Left cardiac atrium (tissue), 4 donors: ENCODE results near the gene SUMF1. TPM values are rescaled to one million over a fixed set of nuclear protein-coding genes. Genes with fewer than 3 reads are reported as not detected.
A peak's percentile ranks its signal among the peaks of the same experiment; 100 is the strongest.
"Not testable (repeated sequence)": the region's sequence is repeated elsewhere in the genome, so short reads cannot be mapped to it uniquely, and the experiment has no call there.

ENCODE experiments used
- ATAC-seq, 2 donors: fragments of 200-7000 bp; cut with Tn5 transposase; one replicate each; pipeline ENCODE4 v1.9.1; 2020; ENCODE audit warnings: mild to moderate bottlenecking in 2 of 2, moderate library complexity in 2 of 2
- DNase-seq: peaks from one replicate; pipeline ENCODE4 v3.0.0-alpha.2; 2020
- intact Hi-C, 2 donors: fragments of 100-400 bp; cut with DNase I; formaldehyde crosslinking; loops; one replicate each; pipeline versions ENCODE4 v1.14.1 to v1.15.1; 2022 to 2023
- total RNA-seq, 2 donors: library from RNA; stranded (reverse); fragmentation: NEBNext Ultra II Directional; extraction: Animal tissue kit (Norgen Biotek cat#: 25700); gene quantifications; one replicate each; pipeline ENCODE4 v1.2.1, GENCODE V29; 2021
- donor health status: DM: no; HTN: yes; CAD: no.
- donor health status: DM: no; HTN: yes; CAD: no; lungs with severe emphysema.
- donor health status: DM: yes; HTN: yes; CAD: no.
- donor health status: Dilated cardiomyopathy.

SUMF1 gene
- total RNA-seq, 2 donors from 2014 or later, result 12.0 to 13.0 TPM

DNA sequence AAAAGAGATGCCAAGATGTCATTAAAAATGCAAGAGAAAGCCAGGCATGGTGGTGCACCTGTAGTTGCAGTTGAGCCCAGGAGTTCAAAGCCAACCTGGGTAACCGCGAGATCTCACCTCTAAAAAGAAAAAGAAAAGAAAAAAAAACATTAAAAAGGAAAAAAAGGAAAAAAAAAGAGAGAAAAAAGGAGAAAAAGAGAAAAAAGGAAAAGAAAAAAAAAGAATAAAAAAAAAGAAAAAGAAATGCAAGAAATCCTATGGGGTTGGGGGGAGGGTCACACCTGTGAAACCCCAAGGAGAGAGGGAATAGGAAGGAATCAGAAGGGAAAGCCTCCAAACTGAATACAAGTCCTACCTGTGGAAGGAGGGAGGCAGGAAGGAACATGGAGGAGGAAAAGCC is 5.2 kb upstream of the SUMF1 start:
- no peak for DNase-seq
- intact Hi-C loops, result no loop called here
- no peak for ATAC-seq

DNA sequence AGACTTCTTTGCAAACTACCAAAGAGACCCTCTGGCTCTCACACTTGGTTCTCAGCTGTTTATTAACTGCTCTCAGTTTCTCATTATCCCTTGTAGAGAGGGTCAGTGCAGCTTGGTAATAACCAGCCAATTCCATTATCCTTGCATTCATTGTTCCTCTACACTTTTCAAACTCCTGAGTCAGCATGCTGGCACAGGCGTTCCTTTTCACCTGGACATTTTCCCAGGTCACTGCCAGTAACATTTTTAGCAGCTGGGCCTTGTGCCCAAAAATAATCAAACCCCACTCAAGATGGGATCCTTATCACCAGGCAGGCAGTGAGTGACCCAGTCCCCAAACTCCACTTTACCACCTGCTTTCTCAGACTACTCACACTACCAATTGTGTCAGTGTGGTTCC is 4.8 kb upstream of the SUMF1 start:
- intact Hi-C loops, result no loop called here
- DNase-seq (no peak), ATAC-seq (no peak)

DNA sequence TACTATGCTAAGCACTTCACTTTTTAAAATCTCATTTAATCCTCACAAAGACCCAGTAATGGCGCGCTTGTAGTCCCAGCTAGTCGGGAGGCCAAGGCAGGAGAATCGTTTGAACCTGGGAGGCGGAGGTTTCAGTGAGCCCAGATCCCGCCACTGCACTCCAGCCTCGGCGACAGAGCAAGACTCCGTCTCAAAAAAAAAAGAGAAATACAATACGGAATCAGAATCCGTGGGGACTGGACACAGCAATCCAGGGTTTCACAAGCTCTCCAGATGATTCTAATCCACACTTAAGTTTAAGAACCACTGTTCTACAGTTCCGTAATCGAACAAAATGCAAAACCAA is 426 bp upstream of the SUMF1 start:
- intact Hi-C loops, result loop anchor here in 1 of 2 donors (10.0 kb wide), 1 partner anchor 167 kb away; no protein-coding TSS in a partner anchor
- DNase-seq (no peak), ATAC-seq (no peak)

DNA sequence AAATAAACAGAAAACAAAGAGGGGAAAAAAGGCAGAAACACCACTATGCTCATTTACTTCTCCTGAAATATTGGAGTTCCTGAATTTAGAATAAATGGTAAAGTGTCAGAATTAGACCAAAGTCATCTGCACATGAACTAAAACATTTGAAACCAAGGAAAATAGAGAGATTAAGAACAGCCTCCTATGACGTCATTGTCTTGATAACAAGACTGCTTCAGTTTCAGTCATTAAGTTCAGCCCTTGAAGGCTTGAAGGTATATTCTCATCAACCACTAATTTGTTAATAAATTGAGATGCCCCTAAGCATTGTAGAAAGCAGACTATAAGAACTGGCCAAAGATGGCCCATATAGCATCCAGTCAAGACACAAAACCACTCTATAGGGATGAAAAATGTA is 2.5 kb downstream of the SUMF1 start:
- intact Hi-C loops, result loop anchor here in 1 of 2 donors (10.0 kb wide), 1 partner anchor 170 kb away; no protein-coding TSS in a partner anchor
- ATAC-seq (no peak), DNase-seq (no peak)

DNA sequence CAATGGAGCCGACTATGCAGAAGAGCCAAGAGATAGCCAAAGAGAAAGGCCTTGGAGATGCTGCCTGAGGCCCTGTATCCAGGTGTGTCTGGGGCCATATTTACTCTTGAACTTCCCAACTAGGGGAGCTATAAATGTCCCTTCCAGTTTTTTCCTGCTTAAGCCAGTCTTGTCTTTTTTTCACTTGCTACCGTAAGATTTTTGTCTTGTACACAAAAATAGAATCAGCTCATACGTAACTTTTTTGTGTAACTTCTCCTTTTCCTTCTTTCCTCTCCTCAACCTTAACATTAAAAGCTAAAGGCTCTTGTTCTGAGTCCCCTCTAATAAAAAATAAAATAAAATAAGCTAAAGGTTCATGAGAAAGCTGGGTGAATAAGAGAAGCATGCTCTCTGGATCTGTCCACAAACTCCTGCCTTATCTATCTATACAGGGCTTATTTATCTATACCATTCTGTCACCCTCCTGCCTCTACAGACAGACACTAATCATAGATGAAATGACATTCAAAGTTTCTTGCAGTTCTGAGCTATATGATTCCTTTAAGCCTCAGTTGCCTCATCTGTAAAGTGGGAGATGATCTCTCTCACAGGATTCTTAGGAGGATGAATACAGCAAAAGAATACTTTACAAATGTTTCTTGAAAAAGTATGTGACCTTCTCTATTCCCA is 4.6 kb downstream of the SUMF1 start:
- intact Hi-C loops, result loop anchor here in 1 of 2 donors (10.0 kb wide), 1 partner anchor 172 kb away; no protein-coding TSS in a partner anchor
- DNase-seq (no peak), ATAC-seq (no peak)

DNA sequence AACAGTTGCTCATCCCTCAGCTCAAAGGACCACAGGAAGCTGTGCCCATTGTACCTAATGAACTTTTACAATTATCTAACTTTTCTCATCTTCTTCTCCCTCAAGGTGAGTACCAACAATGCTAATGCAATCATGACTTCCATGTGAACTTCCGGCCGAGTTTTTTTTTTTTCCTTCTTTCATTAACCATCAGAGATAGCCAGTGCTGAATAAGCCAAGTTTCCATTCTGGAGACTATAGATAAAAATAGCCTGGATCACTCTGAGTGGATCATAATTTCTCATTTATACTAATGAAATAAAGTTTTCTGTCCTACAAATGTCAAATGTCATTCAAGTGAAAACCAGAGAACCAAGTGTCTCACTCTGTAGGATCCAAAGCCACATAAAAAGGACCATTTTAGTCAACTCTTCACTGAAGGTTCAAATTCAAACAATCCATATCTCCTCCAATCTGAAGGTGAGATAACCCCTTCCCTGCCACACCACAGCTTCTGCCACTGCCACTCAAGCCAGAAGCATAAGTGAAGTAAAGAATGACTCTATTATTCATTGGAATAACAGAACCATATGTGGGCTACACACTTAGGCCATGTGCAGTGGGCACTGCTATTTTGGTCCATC is 5.5 kb downstream of the SUMF1 start:
- intact Hi-C loops, result loop anchor here in 1 of 2 donors (10.0 kb wide), 1 partner anchor 173 kb away; no protein-coding TSS in a partner anchor
- ATAC-seq, result no peak

DNA sequence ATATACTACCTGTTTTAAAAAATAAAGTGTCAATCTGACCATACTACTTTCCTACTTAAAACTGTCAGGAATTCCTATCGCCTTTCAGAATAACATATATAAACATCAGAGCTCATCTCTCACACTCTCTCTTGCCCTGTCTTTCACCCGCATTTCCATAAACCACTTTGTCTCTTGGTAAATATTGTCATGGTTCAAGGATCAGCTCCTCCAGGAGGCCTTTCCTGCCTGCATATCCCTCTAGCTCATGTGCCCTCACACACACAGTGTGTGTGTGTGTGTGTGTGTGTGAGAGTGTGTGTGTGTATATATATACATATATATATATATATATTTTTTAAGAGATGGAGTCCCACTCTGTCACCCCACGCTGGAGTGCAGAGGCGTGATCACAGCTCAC is 6.7 kb downstream of the SUMF1 start:
- ATAC-seq (no peak), DNase-seq (no peak)
- intact Hi-C loops, result loop anchor here in 1 of 2 donors (10.0 kb wide), 1 partner anchor 174 kb away; no protein-coding TSS in a partner anchor

More for the DNA sequence above, 5.5 kb downstream of the SUMF1 start:
- DNase-seq, result no peak

DNA sequence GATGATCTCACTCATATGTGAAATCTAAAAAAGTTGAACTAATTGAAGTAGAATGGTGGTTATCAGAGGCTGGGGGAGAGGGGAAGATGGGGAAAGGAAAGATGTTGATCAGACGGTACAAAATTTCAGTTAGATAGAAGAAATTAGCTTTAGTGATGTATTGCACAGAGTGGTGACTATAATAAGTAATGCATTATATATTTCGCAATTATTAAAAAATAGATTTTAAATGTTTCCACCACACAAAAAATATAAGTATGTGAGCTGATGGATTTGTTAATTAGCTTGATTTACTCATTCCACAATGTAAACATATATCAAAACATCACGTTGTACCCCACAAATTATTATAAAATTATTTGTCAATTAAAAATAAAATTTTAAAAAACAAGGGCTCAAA is 8.1 kb downstream of the SUMF1 start:
- ATAC-seq (no peak), DNase-seq (no peak)
- intact Hi-C loops, result no loop called here

DNA sequence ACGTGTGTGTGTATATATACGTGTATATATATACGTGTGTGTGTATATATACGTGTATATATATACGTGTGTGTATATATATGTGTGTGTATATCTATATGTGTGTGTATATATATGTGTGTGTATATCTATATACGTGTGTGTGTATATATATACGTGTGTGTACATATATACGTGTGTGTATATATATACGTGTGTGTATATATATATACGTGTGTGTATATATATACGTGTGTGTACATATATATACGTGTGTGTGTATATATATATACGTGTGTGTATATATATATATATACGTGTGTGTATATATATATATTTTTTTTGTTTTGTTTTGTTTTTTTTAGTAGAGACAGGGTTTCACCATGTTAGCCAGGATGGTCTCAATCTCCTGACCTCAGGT is 10.3 kb downstream of the SUMF1 start:
- DNase-seq, ATAC-seq, intact Hi-C loops: not testable (repeated sequence)

DNA sequence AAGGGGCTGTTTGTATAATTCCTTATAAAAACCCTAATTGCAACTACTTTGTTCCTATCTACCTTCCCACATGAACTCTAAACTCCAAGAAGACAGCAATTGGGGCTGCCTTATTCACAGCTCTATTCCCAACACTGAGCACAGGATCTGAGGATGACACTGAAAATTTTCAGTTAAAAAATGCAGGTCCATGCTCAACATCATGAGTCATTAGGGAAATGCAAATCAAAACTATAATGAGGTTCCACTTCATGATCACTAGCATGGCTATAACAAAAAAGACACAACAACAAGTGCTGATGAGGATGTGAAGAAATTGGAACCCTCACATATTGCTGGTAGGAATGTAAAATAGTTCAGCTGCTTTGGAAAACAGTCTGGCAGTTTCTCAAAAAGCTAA is 12.9 kb downstream of the SUMF1 start:
- DNase-seq (no peak), ATAC-seq (no peak)
- intact Hi-C loops, result no loop called here

DNA sequence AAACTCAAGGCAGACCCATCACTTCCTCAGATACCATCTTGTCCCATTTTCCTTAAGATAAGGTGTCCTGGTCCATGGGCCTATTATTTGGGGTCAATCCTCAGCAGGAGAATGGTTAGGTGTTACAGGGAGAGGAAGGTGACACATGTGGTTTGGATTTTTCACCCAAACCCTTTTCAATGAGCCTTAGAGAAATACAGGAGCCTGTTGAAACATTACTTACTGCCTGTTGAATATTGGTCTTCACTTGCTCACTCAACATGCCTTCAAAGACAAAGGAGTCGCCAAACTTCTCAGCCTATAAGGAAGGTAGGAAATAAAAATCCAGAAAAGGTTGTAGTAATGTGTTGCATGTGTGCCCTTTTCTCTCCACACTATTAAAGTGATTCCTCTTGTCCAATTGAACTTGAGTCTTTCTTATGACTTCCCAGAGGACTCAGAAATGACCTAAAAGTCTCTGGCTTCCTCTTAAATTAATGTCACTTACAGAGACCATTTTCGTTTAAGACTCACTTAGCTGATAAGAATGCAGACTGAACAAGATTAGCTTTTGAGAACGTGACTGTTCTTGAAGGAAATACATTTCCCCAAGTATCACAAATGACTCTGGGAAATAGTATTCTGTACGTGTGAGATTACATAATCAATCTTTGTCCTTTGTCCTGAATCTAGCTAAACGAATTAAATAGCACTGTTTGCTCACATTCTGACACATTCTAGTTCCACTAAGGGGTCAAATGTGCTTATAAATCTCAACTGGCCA is 17.8 kb downstream of the SUMF1 start:
- DNase-seq (no peak), ATAC-seq (no peak)
- intact Hi-C loops, result no loop called here

DNA sequence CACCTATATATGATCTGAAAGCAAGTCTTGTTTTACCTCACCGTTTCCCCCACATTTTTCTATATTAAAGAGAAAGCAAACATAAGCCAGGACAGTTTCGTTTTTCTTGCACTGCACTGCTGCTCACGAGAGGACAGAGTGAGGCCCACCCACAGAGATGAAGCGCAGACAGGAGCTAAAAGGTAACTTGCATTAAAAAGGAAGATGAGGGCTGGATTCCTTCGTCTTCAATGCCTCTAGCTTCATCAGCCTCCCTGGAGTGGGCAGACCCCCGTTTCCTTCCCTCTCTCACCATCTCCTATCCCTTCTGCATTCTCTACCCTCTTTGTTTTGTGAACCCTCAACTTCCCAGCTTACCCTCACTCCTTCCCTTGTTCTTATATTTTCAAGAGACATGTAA is 18.9 kb downstream of the SUMF1 start:
- ATAC-seq (no peak), DNase-seq (no peak)
- intact Hi-C loops, result no loop called here

DNA sequence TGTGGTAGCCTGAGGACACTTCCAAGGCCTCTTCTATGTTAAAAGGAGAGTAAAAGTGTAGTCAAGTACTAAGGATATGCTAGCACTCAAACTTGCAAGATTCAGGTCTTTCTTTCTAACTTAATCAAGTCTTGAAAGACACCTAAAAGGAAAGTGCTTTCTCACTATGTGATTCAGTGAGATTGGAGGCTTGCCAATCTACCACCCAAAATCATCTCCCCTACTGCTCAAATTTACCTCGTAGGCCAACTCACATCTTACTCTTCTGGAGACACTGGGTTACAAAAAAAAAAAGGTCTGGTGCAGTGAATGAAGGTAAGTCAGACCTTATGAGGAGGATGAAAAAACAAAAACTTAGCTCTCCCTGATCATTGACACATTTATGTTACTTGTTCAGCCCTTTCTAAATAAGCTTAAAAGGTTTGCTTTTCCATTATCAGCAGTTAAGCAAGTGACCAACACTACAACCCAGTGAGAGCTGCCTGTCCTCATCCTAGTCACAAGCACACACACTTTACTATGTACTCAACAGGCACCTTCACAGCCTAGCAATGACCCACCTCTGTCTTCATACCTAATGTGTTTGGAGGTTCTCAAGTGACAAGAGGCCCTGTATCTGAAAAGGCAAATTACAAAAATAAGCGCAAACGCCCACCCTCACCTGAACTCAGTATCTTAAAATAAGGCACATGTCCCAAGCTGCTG is 19.6 kb downstream of the SUMF1 start:
- DNase-seq, result no peak
- intact Hi-C loops, result no loop called here
- ATAC-seq, result no peak

DNA sequence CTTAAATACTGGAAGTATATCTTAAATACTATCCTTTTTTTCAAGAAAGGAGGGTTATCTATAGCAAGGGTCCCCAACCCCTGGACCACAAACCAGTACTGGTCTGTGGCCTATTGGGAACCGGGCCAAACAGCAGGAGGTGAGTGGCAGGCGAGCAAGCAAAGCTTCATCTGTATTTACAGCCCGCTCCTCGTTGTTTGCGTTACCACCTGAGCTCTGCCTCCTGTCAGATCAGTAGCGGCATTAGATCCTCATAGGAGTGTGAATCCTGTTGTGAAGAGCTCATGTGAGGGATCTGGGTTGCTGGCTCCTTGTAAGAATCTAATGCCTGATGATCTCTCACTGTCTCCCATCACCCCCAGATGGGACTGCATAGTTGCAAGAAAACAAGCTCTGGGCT is 26.1 kb downstream of the SUMF1 start:
- no peak for ATAC-seq
- intact Hi-C loops, result no loop called here
- no peak for DNase-seq

DNA sequence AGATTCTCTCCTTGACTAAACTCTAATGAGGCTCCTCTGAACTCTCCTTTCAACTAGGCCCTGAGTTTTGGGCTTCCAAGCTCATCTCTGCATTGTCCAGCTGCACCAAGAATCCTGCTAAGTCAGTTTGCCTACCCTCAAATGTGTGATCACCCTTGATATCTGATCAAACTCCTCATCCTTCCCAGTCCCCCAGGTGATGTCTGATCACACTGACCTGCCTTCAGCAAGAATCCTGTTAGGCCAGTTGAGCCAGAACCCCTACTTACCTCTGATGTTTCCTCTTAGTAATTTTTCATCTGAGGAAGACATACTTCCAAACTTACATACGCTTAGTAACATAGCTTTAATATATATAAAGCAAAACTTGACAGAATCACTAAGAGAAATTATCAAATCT is 28.8 kb downstream of the SUMF1 start:
- no peak for DNase-seq
- intact Hi-C loops, result no loop called here
- no peak for ATAC-seq

DNA sequence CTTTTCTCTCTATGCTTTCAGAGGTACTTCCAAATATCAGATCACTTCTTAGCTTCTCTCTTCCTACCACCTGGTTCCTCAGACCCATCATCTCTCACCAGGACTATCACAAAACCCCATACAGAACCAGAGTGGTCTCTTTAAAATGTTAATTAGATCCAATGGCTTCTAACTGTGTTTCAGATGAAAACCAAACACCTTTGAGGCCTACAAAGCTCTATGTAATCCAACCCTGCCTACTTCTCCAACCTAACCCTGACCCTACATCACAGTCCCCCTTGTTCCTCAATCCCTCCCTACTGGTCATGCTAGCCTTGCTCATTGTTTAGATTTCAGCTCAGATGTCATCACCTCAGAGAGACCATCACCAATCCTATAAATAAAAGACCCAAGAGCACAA is 34.8 kb downstream of the SUMF1 start:
- ATAC-seq, result no peak
- no peak for DNase-seq
- intact Hi-C loops, result no loop called here

DNA sequence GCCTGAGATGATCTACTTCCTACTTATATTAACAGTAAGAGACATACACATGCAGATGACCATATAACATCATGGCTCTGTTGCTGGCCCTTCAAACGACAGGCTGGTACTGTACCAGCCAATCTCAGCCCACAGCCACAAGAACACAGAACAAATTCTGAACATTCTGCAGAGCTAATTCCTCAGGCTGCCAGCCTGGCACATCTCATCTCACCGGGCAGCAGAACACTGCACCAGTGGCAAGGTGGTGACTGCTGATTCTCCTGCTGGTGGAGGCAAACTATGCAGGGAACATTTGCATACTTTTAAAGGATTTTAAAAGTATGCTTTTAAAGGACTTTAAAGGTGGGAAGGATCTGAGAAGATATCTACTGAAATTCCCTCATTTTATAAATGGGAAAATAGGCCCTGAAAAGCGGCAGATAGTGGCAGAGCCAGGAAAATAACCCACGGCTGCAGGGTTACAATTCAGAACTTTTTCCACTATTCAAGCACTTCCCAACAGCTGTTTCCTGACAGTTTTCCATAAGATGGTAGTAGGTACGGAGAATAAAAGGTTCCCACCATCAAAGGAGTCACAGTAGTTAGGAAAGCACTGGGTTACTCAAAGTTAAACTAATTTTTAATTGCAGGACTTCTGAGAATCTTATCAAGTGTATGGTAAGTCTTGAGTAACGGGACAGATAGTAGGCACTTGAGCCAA is 37.3 kb downstream of the SUMF1 start:
- intact Hi-C loops, result no loop called here
- ATAC-seq (peak in 1 of 2 donors; percentile 30), DNase-seq (no peak)

DNA sequence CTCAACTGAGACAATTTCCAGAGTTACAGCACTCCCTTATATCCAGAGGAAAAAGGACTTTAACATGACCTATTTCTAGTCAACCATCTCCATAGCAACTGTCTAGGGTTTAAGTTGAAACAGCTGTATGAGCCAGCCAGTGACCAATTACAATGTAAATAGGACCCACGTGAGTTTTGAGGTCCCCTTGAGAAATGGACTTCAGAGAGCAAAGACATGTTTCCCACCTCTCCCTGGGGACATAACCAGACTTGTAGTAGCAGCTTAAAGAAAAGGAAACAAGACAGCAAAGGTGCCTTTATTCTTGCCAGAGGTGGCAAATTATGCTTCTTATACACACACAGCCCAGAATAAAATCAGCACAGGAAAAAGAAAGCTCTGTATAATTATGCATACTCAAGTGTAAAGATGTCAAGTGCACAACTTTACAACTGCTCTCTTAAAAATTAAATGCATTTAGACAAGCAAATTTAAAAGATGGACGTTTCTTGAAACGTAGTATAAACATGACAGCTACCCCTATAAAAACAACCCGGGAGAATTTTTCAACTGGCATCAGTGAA is 40.2 kb downstream of the SUMF1 start:
- ATAC-seq (peak in 1 of 2 donors; percentile 81), DNase-seq (no peak)
- intact Hi-C loops, result no loop called here
